MM.1S (cell line): Measurements from ENCODE around the gene EIF4G2.

Source experiments
- EZH2 ChIP-seq: fragments of 300-600 bp; sonication (generic); optimal IDR thresholded peaks from 2 replicates; pipeline ENCODE3; 2017; ENCODE audit warnings: low read depth, mild to moderate bottlenecking, antibody characterized with exemption, low read length, mixed read lengths
- TF ChIP-seq, protein P1 (sequence below): fragments of 300-600 bp; sonication (generic); IDR thresholded peaks from 2 replicates; pipeline ENCODE4 v1.5.1; 2016; ENCODE audit warnings: antibody characterized with exemption, low read length, mixed read lengths

GRCh38 chr11:10752486-10752885, 56.2 kb downstream of the EIF4G2 start:
- TF ChIP-seq, protein P1, sequence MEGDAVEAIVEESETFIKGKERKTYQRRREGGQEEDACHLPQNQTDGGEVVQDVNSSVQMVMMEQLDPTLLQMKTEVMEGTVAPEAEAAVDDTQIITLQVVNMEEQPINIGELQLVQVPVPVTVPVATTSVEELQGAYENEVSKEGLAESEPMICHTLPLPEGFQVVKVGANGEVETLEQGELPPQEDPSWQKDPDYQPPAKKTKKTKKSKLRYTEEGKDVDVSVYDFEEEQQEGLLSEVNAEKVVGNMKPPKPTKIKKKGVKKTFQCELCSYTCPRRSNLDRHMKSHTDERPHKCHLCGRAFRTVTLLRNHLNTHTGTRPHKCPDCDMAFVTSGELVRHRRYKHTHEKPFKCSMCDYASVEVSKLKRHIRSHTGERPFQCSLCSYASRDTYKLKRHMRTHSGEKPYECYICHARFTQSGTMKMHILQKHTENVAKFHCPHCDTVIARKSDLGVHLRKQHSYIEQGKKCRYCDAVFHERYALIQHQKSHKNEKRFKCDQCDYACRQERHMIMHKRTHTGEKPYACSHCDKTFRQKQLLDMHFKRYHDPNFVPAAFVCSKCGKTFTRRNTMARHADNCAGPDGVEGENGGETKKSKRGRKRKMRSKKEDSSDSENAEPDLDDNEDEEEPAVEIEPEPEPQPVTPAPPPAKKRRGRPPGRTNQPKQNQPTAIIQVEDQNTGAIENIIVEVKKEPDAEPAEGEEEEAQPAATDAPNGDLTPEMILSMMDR: no peak
- no peak for TF ChIP-seq EZH2
